K562 (cell line): ENCODE measurements around the gene TAS1R3. TPM values are rescaled to one million over a fixed set of nuclear protein-coding genes. Genes with fewer than 3 reads are reported as not detected.

Experiments used
- ASH1L ChIP-seq: fragments of 450-650 bp; IDR thresholded peaks from 2 replicates; pipeline ENCODE4 v1.6.1; 2018; ENCODE audit warnings: borderline replicate concordance, mild to moderate bottlenecking, low read depth; ENCODE audit not compliant: partially characterized antibody
- CBX8 ChIP-seq: fragments of 200-600 bp; sonication (generic); IDR thresholded peaks from 2 replicates; pipeline ENCODE4 v1.6.1; 2012; ENCODE audit warnings: borderline replicate concordance, mixed run types, low read depth, mild to moderate bottlenecking, moderate library complexity, mixed read lengths, low read length, control low read depth, inconsistent platforms; ENCODE audit not compliant: poor library complexity, severe bottlenecking; ENCODE audit errors: extremely low read depth
- DMBX1 ChIP-seq: fragments of 250-450 bp; sonication (Bioruptor Pico); IDR thresholded peaks from 2 replicates; pipeline ENCODE4 v1.8.0; 2022; ENCODE audit warnings: inconsistent platforms, mild to moderate bottlenecking, moderate library complexity, borderline replicate concordance
- ETV5 ChIP-seq: sonication (generic); formaldehyde crosslinking; IDR thresholded peaks from 2 replicates; pipeline ENCODE4 v1.4.0; 2020; ENCODE audit warnings: low read depth, mild to moderate bottlenecking, missing genetic modification reagents
- HINFP ChIP-seq: fragments of 450-650 bp; conservative IDR thresholded peaks from 2 replicates; pipeline ENCODE4 v1.6.1; 2016; ENCODE audit warnings: missing genetic modification characterization, low read depth, mild to moderate bottlenecking, control low read depth, missing compliant biosample characterization
- MED1 ChIP-seq: sonication (generic); formaldehyde crosslinking; IDR thresholded peaks from 2 replicates; pipeline ENCODE4 v1.8.1; 2023; ENCODE audit warnings: missing genetic modification reagents, borderline replicate concordance
- NR2C2 ChIP-seq, 2 experiments: fragments of 200-800 bp in 1 of 2; sonication (Bioruptor generic) in 1 of 2; sonication (generic) in 1 of 2; formaldehyde crosslinking in 1 of 2; IDR thresholded peaks; 2 replicates each; pipeline versions ENCODE4 v1.6.1 to v1.8.0; 2016 to 2022; ENCODE audit warnings: mild to moderate bottlenecking in 1 of 2, missing compliant biosample characterization in 1 of 2, missing genetic modification characterization in 1 of 2, missing genetic modification reagents in 1 of 2
- NR3C1 ChIP-seq: sonication (generic); formaldehyde crosslinking; IDR thresholded peaks from 2 replicates; pipeline ENCODE4 v1.8.1; 2022; ENCODE audit warnings: missing genetic modification reagents
- OTX1 ChIP-seq: fragments of 450-650 bp; formaldehyde crosslinking; IDR thresholded peaks from 2 replicates; pipeline ENCODE4 v1.4.0; 2022; ENCODE audit warnings: mild to moderate bottlenecking
- POLR2B ChIP-seq: fragments of 450-650 bp; IDR thresholded peaks from 2 replicates; pipeline ENCODE4 v1.6.1; 2018; ENCODE audit warnings: low read depth; ENCODE audit not compliant: partially characterized antibody
- POU5F1 ChIP-seq: fragments of 150-350 bp; IDR thresholded peaks from 2 replicates; pipeline ENCODE4 v1.6.1; 2014; ENCODE audit warnings: borderline replicate concordance, low read length, low read depth, mild to moderate bottlenecking; ENCODE audit not compliant: partially characterized antibody
- PPARD ChIP-seq: fragments of 250-450 bp; sonication (Bioruptor Pico); IDR thresholded peaks from 2 replicates; pipeline ENCODE4 v1.8.0; 2022; ENCODE audit warnings: inconsistent platforms, mild to moderate bottlenecking, moderate library complexity
- RAD51 ChIP-seq: fragments of 450-650 bp; IDR thresholded peaks from 2 replicates; pipeline ENCODE4 v1.7.1; 2016; ENCODE audit warnings: low read depth, mild to moderate bottlenecking, borderline replicate concordance
- RBM34 ChIP-seq: fragments of 200-400 bp; formaldehyde crosslinking; IDR thresholded peaks from 2 replicates; pipeline ENCODE4 v1.6.1; 2018; ENCODE audit warnings: low read length, borderline replicate concordance; ENCODE audit not compliant: insufficient read depth
- SMARCA5 ChIP-seq: fragments of 450-650 bp; IDR thresholded peaks from 2 replicates; pipeline ENCODE4 v1.6.1; 2016
- SNIP1 ChIP-seq: fragments of 450-650 bp; IDR thresholded peaks from 2 replicates; pipeline ENCODE4 v1.7.1; 2017; ENCODE audit warnings: low read depth, mild to moderate bottlenecking
- TCF15 ChIP-seq: fragments of 250-450 bp; sonication (Bioruptor Pico); IDR thresholded peaks from 2 replicates; pipeline ENCODE4 v1.8.0; 2022; ENCODE audit warnings: moderate library complexity, mild to moderate bottlenecking, inconsistent platforms
- THAP7 ChIP-seq: fragments of 250-450 bp; sonication (Bioruptor Pico); IDR thresholded peaks from 2 replicates; pipeline ENCODE4 v1.5.0; 2021
- WHSC1 ChIP-seq: IDR thresholded peaks from one replicate; pipeline ENCODE4 v1.6.1; 2012; ENCODE audit warnings: low read length, control low read depth, inconsistent platforms
- ZBTB1 ChIP-seq: sonication (generic); formaldehyde crosslinking; IDR thresholded peaks from 2 replicates; pipeline ENCODE4 v1.8.1; 2023; ENCODE audit warnings: missing genetic modification reagents, low read depth, mild to moderate bottlenecking, borderline replicate concordance
- ZNF197 ChIP-seq: fragments of 200-800 bp; sonication (Bioruptor generic); IDR thresholded peaks from 2 replicates; pipeline ENCODE4 v1.6.1; 2016; ENCODE audit warnings: low read depth, missing genetic modification characterization, missing compliant biosample characterization
- ZNF408 ChIP-seq: fragments of 250-450 bp; sonication (Bioruptor Pico); IDR thresholded peaks from 2 replicates; pipeline ENCODE4 v1.4.0; 2020; ENCODE audit warnings: low read depth, mild to moderate bottlenecking, moderate library complexity
- ZNF431 ChIP-seq: sonication (generic); formaldehyde crosslinking; IDR thresholded peaks from 2 replicates; pipeline ENCODE4 v1.8.0; 2022; ENCODE audit warnings: mild to moderate bottlenecking, missing genetic modification reagents
- ZNF583 ChIP-seq: fragments of 250-450 bp; sonication (Bioruptor Pico); IDR thresholded peaks from 2 replicates; pipeline ENCODE4 v1.4.0; 2020
- polyA plus RNA-seq, 8 experiments: library from polyadenylated mRNA; depleted of rRNA in 4 of 8; stranded (reverse) in 5 of 8; unstranded in 3 of 8; fragments of >200 nt; fragmentation: Nextera tagmentation in 2 of 8; fragmentation: Illumina TruSeq in 1 of 8; extraction: Ambion mirVana in 2 of 8; extraction: Trizol in 1 of 8; gene quantifications; 2 replicates each; pipeline versions ENCODE4 v1.2.1 to v1.2.3, GENCODE V29; 2011 to 2014; ENCODE audit warnings: inconsistent platforms in 1 of 8, missing spikeins in 1 of 8
- total RNA-seq, 7 experiments: library from RNA; depleted of rRNA in 6 of 7; stranded (reverse); fragments of >200 nt in 6 of 7; fragmentation: Illumina TruSeq in 2 of 7; extraction: Trizol in 2 of 7; gene quantifications; 2 replicates each; pipeline versions ENCODE4 v1.2.1 to v1.2.3, GENCODE V29; 2011 to 2021; ENCODE audit warnings: low replicate concordance in 1 of 7

TAS1R3 gene
- total and polyA plus RNA-seq, 9 of the 15 experiments (the other 6 are each of a cell fraction or from before 2014, with no cell fraction given): 0.07 to 0.13 TPM; not detected in 7

GRCh38 chr1:1374929-1375662 lies 44.0 kb downstream of the TAS1R3 start, which contains the start of gene AURKAIP1 (continued):
- TF ChIP-seq MED1: no peak
- no peak for TF ChIP-seq WHSC1
- 0 out of 2 replicates have a peak, but pooled peaks have one; percentile 40 for TF ChIP-seq ZNF431 (CRISPR knock-in tag)
- peak; percentile 79 for TF ChIP-seq ASH1L
- TF ChIP-seq PPARD: no peak
- peak; percentile 96 for TF ChIP-seq NR2C2 (CRISPR knock-in tag; IDR thresholded peaks at IDR 0.05)
- peak; percentile 99 for TF ChIP-seq NR2C2 (tag; IDR thresholded peaks at IDR 0.05)
- no peak for TF ChIP-seq TCF15 (CRISPR knock-in tag)
- TF ChIP-seq OTX1 (CRISPR knock-in tag): peak; percentile 88
- TF ChIP-seq ZNF197 (CRISPR knock-in tag): peak; percentile 90
- peak; percentile 41; the same call in 1 of the 2 replicates for TF ChIP-seq HINFP
- peak; percentile 71 for TF ChIP-seq POU5F1
- TF ChIP-seq NR3C1 (CRISPR knock-in tag): no peak
- TF ChIP-seq ZNF408 (CRISPR knock-in tag): no peak
- peak; percentile 77; the same call in 1 of the 2 replicates for TF ChIP-seq DMBX1 (CRISPR knock-in tag)
- peak; percentile 35; the same call in 1 of the 2 replicates for TF ChIP-seq RAD51
- peak; percentile 93 for TF ChIP-seq THAP7
- peak; percentile 91 for TF ChIP-seq ZNF583 (CRISPR knock-in tag)
- peak; percentile 98 for TF ChIP-seq ETV5 (CRISPR knock-in tag)
- TF ChIP-seq RBM34: no peak; the same call in 1 of the 2 replicates
- TF ChIP-seq POLR2B: peak; percentile 7
- no peak for TF ChIP-seq SMARCA5
- TF ChIP-seq CBX8: no peak
- peak; percentile 83 for TF ChIP-seq ZBTB1 (CRISPR knock-in tag)
- no peak; the same call in 1 of the 2 replicates for TF ChIP-seq SNIP1
